ENCODE measurements around the gene CLASP2.

DNA sequence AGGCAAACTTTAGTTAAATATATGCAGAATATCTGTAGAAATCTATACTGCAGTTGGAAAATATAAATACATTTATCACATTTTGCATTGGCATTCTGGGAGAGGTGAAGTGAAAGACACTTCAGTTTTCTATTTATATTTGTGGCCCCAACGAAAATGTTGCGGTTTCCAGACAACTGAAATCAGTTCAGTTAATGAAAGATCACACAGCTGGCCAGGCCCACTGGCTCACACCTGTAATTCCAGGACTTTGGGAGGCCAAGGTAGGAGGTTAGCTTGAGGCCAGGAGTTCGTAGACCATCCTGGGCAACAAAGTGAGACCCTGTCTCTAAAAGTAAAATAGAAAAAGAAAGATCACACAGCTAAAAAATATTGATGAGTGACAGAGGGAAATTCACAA lies 11.9 kb upstream of the CLASP2 start:
- TF ChIP-seq, protein P1, sequence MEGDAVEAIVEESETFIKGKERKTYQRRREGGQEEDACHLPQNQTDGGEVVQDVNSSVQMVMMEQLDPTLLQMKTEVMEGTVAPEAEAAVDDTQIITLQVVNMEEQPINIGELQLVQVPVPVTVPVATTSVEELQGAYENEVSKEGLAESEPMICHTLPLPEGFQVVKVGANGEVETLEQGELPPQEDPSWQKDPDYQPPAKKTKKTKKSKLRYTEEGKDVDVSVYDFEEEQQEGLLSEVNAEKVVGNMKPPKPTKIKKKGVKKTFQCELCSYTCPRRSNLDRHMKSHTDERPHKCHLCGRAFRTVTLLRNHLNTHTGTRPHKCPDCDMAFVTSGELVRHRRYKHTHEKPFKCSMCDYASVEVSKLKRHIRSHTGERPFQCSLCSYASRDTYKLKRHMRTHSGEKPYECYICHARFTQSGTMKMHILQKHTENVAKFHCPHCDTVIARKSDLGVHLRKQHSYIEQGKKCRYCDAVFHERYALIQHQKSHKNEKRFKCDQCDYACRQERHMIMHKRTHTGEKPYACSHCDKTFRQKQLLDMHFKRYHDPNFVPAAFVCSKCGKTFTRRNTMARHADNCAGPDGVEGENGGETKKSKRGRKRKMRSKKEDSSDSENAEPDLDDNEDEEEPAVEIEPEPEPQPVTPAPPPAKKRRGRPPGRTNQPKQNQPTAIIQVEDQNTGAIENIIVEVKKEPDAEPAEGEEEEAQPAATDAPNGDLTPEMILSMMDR (IDR thresholded peaks at IDR 0.05; ENCODE audit: borderline replicate concordance, extremely low read depth, low read length, poor library complexity, severe bottlenecking), result no peak
- TF ChIP-seq EZH2 (IDR thresholded peaks at IDR 0.05; ENCODE audit: borderline replicate concordance, low read depth, low read length, severe bottlenecking), result no peak

Data from DND-41 (cell line).